KBM-7 (cell line): ENCODE data around the gene SNPH.
A peak's percentile ranks its signal among the peaks of the same experiment; 100 is the strongest.

ENCODE experiments used
- DNase-seq: peaks from one replicate; pipeline ENCODE4 v3.0.0-alpha.2; 2015
- in situ Hi-C: fragments of 300-500 bp; cut with MboI; formaldehyde crosslinking; loops from 2 replicates; pipeline ENCODE4 v1.14.3; 2020; ENCODE audit warnings: low sequenced_read_pairs, low pct_unique_long_range_greater_than_20kb, mixed read lengths

Gene SNPH

GRCh38 chr20:1263853-1264252 is 2.2 kb upstream of the SNPH start:
- DNase-seq, result peak; percentile 7
- in situ Hi-C loops, result no loop called here

- in situ Hi-C loops, result no loop called here
- no peak for DNase-seq
Observed at GRCh38 chr20:1264727-1265126, 1.4 kb upstream of the SNPH start.

GRCh38 chr20:1265226-1265915 is 723 bp upstream of the SNPH start:
- in situ Hi-C loops, result no loop called here
- no peak for DNase-seq

GRCh38 chr20:1265916-1266166 is 253 bp upstream of the SNPH start:
- no peak for DNase-seq
- in situ Hi-C loops, result no loop called here

GRCh38 chr20:1267161-1267560 is 1.1 kb downstream of the SNPH start:
- in situ Hi-C loops, result no loop called here
- no peak for DNase-seq

GRCh38 chr20:1267809-1268374 is 1.8 kb downstream of the SNPH start:
- in situ Hi-C loops, result no loop called here

GRCh38 chr20:1269235-1269634 is 3.1 kb downstream of the SNPH start:
- in situ Hi-C loops, result no loop called here
- no peak for DNase-seq

More at GRCh38 chr20:1267809-1268374, 1.8 kb downstream of the SNPH start:
- no peak for DNase-seq

GRCh38 chr20:1269850-1270249 is 3.8 kb downstream of the SNPH start:
- no peak for DNase-seq
- in situ Hi-C loops, result no loop called here

GRCh38 chr20:1272368-1273100 is 6.4 kb downstream of the SNPH start:
- DNase-seq, result no peak
- in situ Hi-C loops, result no loop called here

GRCh38 chr20:1273366-1273765 is 7.3 kb downstream of the SNPH start:
- in situ Hi-C loops, result no loop called here
- DNase-seq, result no peak

GRCh38 chr20:1274485-1275311 is 8.6 kb downstream of the SNPH start:
- no peak for DNase-seq
- in situ Hi-C loops, result no loop called here

GRCh38 chr20:1275919-1276318 is 9.8 kb downstream of the SNPH start:
- DNase-seq, result no peak
- in situ Hi-C loops, result no loop called here

GRCh38 chr20:1277529-1278322 is 11.6 kb downstream of the SNPH start:
- DNase-seq, result no peak
- in situ Hi-C loops, result no loop called here

GRCh38 chr20:1278993-1279392 is 12.9 kb downstream of the SNPH start:
- DNase-seq, result no peak
- in situ Hi-C loops, result no loop called here

- DNase-seq, result no peak
- in situ Hi-C loops, result no loop called here
Observed at GRCh38 chr20:1280195-1281102, 14.4 kb downstream of the SNPH start.

- in situ Hi-C loops, result no loop called here
- no peak for DNase-seq
Observed at GRCh38 chr20:1281279-1282057, 15.4 kb downstream of the SNPH start.

GRCh38 chr20:1282966-1283365 is 16.9 kb downstream of the SNPH start:
- in situ Hi-C loops, result no loop called here
- no peak for DNase-seq
